Stomach (tissue), 9 donors: ENCODE measurements around the gene DEF6. TPM values are rescaled to one million over a fixed set of nuclear protein-coding genes. Genes with fewer than 3 reads are reported as not detected.

Experiments used
- DNase-seq, 2 donors: peaks; one replicate each; pipeline versions ENCODE4 v3.0.0 to v3.0.0-alpha.2; 2013 to 2019
- H3K27ac ChIP-seq, 5 donors: fragments of 200-600 bp in 4 of 5; sonication (generic) in 4 of 5; one replicate each; pipeline ENCODE4 v1.5.1; 2013 to 2019; ENCODE audit warnings: mild to moderate bottlenecking in 1 of 5, moderate library complexity in 1 of 5
- H3K27me3 ChIP-seq, 3 donors: fragments of 200-600 bp; sonication (generic); one replicate each; pipeline ENCODE4 v1.5.1; 2017 to 2019; ENCODE audit warnings: mixed run types in 1 of 3
- H3K36me3 ChIP-seq, 4 donors: fragments of 200-600 bp; sonication (generic); 1 replicate in 3 of 4; 2 replicates in 1 of 4; pipeline ENCODE4 v1.5.1; 2016 to 2019
- H3K4me1 ChIP-seq, 4 donors: fragments of 200-600 bp; sonication (generic); one replicate each; pipeline ENCODE4 v1.5.1; 2016 to 2019
- H3K4me3 ChIP-seq, 4 donors: fragments of 200-600 bp; sonication (generic) in 3 of 4; one replicate each; pipeline ENCODE4 v1.5.1; 2016 to 2019; ENCODE audit warnings: mild to moderate bottlenecking in 1 of 4
- H3K9me3 ChIP-seq, 4 donors: fragments of 200-600 bp; sonication (generic); one replicate each; pipeline ENCODE4 v1.5.1; 2016 to 2019
- CTCF ChIP-seq, 7 experiments: fragments of 450-650 bp in 4 of 7; fragments of 200-600 bp in 3 of 7; sonication (generic) in 3 of 7; IDR thresholded peaks; one replicate each; pipeline ENCODE4 v1.5.1; 2016 to 2019; ENCODE audit warnings: antibody characterized with exemption in 7 of 7, control low read depth in 2 of 7, mild to moderate bottlenecking in 1 of 7
- EP300 ChIP-seq: sonication (generic); formaldehyde crosslinking; IDR thresholded peaks from one replicate; pipeline ENCODE4 v1.6.1; 2017; ENCODE audit warnings: antibody characterized with exemption
- POLR2A ChIP-seq, 4 donors: fragments of 450-650 bp; IDR thresholded peaks; one replicate each; pipeline ENCODE4 v1.6.1; 2016; ENCODE audit warnings: antibody characterized with exemption in 4 of 4, control low read depth in 2 of 4, mild to moderate bottlenecking in 1 of 4, moderate library complexity in 1 of 4
- POLR2AphosphoS5 ChIP-seq, 3 donors: sonication (generic); formaldehyde crosslinking; IDR thresholded peaks; one replicate each; pipeline ENCODE4 v1.6.1; 2016; ENCODE audit warnings: antibody characterized with exemption in 3 of 3
- WGBS, 5 donors: extraction: QIAGEN DNeasy Blood & Tissue Kit in 3 of 5; methylation state at CpG; one replicate each; pipeline versions ENCODE4 v1.1.5 to v1.1.7; 2013 to 2018; 5-methylcytosine and 5-hydroxymethylcytosine counted together
- intact Hi-C: fragments of 100-400 bp; cut with DNase I; formaldehyde crosslinking; loops from one replicate; pipeline ENCODE4 v1.15.1; 2023; ENCODE audit warnings: low total_unique reads
- polyA plus RNA-seq, 3 donors: library from polyadenylated mRNA; stranded (reverse); fragments of 200-250 nt; gene quantifications; one replicate each; pipeline ENCODE4 v1.2.3, GENCODE V29; 2013
- total RNA-seq, 5 donors: library from RNA; depleted of rRNA; stranded (reverse); fragments of >200 nt; gene quantifications; one replicate each; pipeline versions ENCODE4 v1.1.0 to v1.2.3, GENCODE V29; 2014 to 2016
- donor health status: healthy with polysubstance abuse.
- donor health status: Bipolar disorder and iron deficiency.
- donor health status: healthy.

DEF6 gene
- total and polyA plus RNA-seq, 8 donors = 4.9 to 35.3 (median 16.5) TPM

GRCh38 chr6:35319346-35320030, 21.9 kb downstream of the DEF6 start:
- Histone ChIP-seq H3K4me3 (no peak overlapping the region), H3K4me1 (peaks cover 0 to 25% (median 19%) of the 10 kb centered on the region in 4 donors), H3K27me3 (no peaks in the 10 kb centered on the region), H3K27ac (no peak overlapping the region), H3K9me3 (no peaks in the 10 kb centered on the region), H3K36me3 (peaks cover 5 to 45% (median 31%) of the 10 kb centered on the region in 4 donors)
- no peak for DNase-seq
- intact Hi-C loops = no loop called here
- TF ChIP-seq POLR2A (IDR thresholded peaks at IDR 0.05) (no peak), CTCF (IDR thresholded peaks at IDR 0.05) (no peak), POLR2AphosphoS5 (IDR thresholded peaks at IDR 0.05) (no peak), EP300 (no peak)
- WGBS, 5 donors = 85 to 92% (median 87%) methylated on average over 20 of the region's 20 CpGs

- H3K9me3 ChIP-seq = no peaks in the 10 kb centered on the region
- no peak for DNase-seq
- intact Hi-C loops = no loop called here
- no peak for TF ChIP-seq CTCF (IDR thresholded peaks at IDR 0.05)
- no peak for TF ChIP-seq POLR2A (IDR thresholded peaks at IDR 0.05)
- H3K4me3 ChIP-seq = no peak overlapping the region
- H3K27me3 ChIP-seq = no peaks in the 10 kb centered on the region
- H3K36me3 ChIP-seq = peaks cover 5 to 45% (median 31%) of the 10 kb centered on the region in 4 donors
- WGBS, 5 donors = 78 to 87% (median 83%) methylated on average over 2 of the region's 2 CpGs
- peaks cover 0 to 25% (median 19%) of the 10 kb centered on the region in 4 donors for H3K4me1 ChIP-seq
- H3K27ac ChIP-seq = no peak overlapping the region
Observed at GRCh38 chr6:35320031-35320410, 22.4 kb downstream of the DEF6 start.

GRCh38 chr6:35321091-35321490, 23.5 kb downstream of the DEF6 start:
- Histone ChIP-seq H3K4me3 (no peak overlapping the region), H3K27me3 (no peaks in the 10 kb centered on the region), H3K9me3 (no peaks in the 10 kb centered on the region), H3K36me3 (peaks cover 5 to 45% (median 31%) of the 10 kb centered on the region in 4 donors), H3K4me1 (peaks cover 0 to 25% (median 19%) of the 10 kb centered on the region in 4 donors), H3K27ac (no peak overlapping the region)
- no peak for TF ChIP-seq POLR2A (IDR thresholded peaks at IDR 0.05)
- no peak for TF ChIP-seq EP300
- no peak for TF ChIP-seq POLR2AphosphoS5 (IDR thresholded peaks at IDR 0.05)
- TF ChIP-seq CTCF (IDR thresholded peaks at IDR 0.05) = no peak
- 91 to 96% (median 94%) methylated on average over 8 of the region's 8 CpGs for whole genome bisulfite sequencing, 5 donors
- intact Hi-C loops = no loop called here
- DNase-seq = no peak

DNA sequence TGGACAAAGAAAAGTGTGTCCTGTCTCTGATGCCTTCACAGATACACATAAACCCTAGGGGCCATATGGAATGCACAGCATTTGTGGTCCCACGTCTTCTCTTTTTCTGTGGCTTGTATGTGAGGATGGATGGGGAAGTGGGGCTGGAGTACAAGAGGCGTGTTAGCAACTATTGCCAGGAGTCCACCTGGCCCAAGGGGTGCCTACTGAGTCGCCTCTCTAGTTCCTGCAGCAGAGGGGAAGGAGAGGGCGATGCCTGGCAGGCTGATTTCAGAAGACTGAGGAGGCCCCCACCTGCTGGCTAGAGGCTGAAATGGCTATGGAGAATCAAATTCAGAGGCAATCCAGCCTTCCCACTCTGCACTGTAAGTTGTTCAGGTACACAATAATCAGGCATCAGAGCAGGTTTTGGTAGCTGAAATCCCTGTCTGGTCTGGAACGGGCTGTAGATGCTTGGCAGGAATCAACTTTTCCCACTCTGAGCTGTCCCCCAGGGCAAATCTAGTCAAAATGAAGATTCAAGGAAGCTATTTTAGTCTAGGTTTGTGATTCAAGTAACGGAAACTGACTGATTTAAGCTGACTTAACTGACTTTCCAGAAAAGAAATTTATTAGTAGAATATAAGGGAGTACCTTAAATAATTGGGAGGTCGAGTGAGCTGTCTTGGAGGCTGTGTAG, 29.9 kb downstream of the DEF6 start:
- peaks cover 0 to 7% (median 4%) of the 10 kb centered on the region in 4 donors for H3K4me1 ChIP-seq
- 25 to 39% (median 31%) methylated on average over 7 of the region's 7 CpGs for WGBS, 5 donors
- intact Hi-C loops = no loop called here
- no peaks in the 10 kb centered on the region for H3K27me3 ChIP-seq
- no peak overlapping the region for H3K27ac ChIP-seq
- peaks cover 0 to 6% (median 5%) of the 10 kb centered on the region in 4 donors for H3K36me3 ChIP-seq
- DNase-seq = peak; percentile 77 to 86
- H3K9me3 ChIP-seq = no peaks in the 10 kb centered on the region
- TF ChIP-seq POLR2AphosphoS5 (IDR thresholded peaks at IDR 0.05) (no peak), CTCF (IDR thresholded peaks at IDR 0.05) (peak in 5 of 7 experiments; percentile 33 to 76 (median 55))
- H3K4me3 ChIP-seq = no peak overlapping the region
